Ishikawa (cell line): ENCODE data around the gene KLHL7.

Experiments used
- CEBPB ChIP-seq: IDR thresholded peaks from 2 replicates; pipeline ENCODE4 v1.6.1; 2012
- CREB1 ChIP-seq: IDR thresholded peaks from 2 replicates; pipeline ENCODE4 v1.6.1; 2012; ENCODE audit warnings: low read depth
- EGR1 ChIP-seq: IDR thresholded peaks from 2 replicates; pipeline ENCODE4 v1.6.1; 2012
- EP300 ChIP-seq: IDR thresholded peaks from 2 replicates; pipeline ENCODE4 v1.6.1; 2012; ENCODE audit warnings: borderline replicate concordance
- FOXM1 ChIP-seq: IDR thresholded peaks from 2 replicates; pipeline ENCODE4 v1.6.1; 2012; ENCODE audit warnings: low read depth, borderline replicate concordance
- RAD21 ChIP-seq: IDR thresholded peaks from 2 replicates; pipeline ENCODE4 v1.6.1; 2012; ENCODE audit warnings: low read depth
- TAF1 ChIP-seq: IDR thresholded peaks from 2 replicates; pipeline ENCODE4 v1.6.1; 2012; ENCODE audit warnings: low read depth, mild to moderate bottlenecking
- TCF12 ChIP-seq: IDR thresholded peaks from 2 replicates; pipeline ENCODE4 v1.6.1; 2012; ENCODE audit warnings: low read depth
- TEAD4 ChIP-seq: IDR thresholded peaks from 2 replicates; pipeline ENCODE4 v1.6.1; 2012
- YY1 ChIP-seq: IDR thresholded peaks from 2 replicates; pipeline ENCODE4 v1.6.1; 2012; ENCODE audit warnings: low read depth
- ZBTB7A ChIP-seq: IDR thresholded peaks from 2 replicates; pipeline ENCODE4 v1.6.1; 2012; ENCODE audit warnings: low read depth
- TF ChIP-seq, protein P1 (sequence below): IDR thresholded peaks from 2 replicates; pipeline ENCODE4 v1.6.1; 2012
- TF ChIP-seq, protein P2 (sequence below): IDR thresholded peaks from 2 replicates; pipeline ENCODE4 v1.6.1; 2012
- TF ChIP-seq, protein P3 (sequence below): IDR thresholded peaks from 2 replicates; pipeline ENCODE4 v1.6.1; 2012; ENCODE audit warnings: low read depth, mild to moderate bottlenecking

KLHL7 gene

DNA sequence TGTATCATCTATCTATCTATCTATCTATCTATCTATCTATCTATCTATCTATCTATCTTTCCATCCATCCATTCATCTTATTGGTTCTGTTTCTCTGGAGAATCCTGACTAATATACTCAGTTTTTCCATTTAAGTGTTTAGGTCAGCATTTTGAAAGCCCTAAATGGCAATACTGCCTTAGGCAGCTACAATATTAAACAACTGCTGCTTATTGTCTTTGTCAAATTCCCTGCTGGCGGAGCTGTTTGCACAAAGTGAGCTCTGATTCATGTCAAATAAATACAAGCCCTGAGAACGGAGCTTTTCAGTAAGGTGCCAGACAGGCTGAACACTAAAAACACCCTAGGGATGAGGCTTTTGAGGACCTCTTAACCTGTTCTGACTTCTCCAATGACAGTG, 7.1 kb upstream of the KLHL7 start:
- TF ChIP-seq TEAD4 (no peak), FOXM1 (no peak), TCF12 (no peak), CEBPB (no peak)
- TF ChIP-seq, protein P1, sequence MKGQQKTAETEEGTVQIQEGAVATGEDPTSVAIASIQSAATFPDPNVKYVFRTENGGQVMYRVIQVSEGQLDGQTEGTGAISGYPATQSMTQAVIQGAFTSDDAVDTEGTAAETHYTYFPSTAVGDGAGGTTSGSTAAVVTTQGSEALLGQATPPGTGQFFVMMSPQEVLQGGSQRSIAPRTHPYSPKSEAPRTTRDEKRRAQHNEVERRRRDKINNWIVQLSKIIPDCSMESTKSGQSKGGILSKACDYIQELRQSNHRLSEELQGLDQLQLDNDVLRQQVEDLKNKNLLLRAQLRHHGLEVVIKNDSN = no peak

DNA sequence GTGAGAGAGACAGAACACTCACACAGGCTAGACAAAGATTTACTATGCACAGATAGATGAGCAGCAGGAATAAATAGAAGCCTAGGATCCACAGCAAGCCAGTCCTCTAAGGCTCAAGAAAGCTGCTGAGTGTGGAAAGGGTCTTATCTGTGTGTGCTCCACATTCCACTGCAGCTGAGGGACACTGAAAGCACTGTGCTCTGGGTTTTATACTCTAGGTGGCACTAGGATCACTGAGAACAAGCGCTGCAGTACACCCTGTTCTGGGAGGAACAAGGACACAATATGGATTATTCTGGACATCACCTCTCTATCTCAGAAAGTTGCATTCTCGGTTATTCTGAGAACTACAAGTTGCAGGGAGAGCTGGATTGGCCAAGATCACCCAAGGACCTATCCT, 4.9 kb upstream of the KLHL7 start:
- TF ChIP-seq RAD21 (peak; percentile 37; the same call in 1 of the 2 replicates), EGR1 (no peak)

DNA sequence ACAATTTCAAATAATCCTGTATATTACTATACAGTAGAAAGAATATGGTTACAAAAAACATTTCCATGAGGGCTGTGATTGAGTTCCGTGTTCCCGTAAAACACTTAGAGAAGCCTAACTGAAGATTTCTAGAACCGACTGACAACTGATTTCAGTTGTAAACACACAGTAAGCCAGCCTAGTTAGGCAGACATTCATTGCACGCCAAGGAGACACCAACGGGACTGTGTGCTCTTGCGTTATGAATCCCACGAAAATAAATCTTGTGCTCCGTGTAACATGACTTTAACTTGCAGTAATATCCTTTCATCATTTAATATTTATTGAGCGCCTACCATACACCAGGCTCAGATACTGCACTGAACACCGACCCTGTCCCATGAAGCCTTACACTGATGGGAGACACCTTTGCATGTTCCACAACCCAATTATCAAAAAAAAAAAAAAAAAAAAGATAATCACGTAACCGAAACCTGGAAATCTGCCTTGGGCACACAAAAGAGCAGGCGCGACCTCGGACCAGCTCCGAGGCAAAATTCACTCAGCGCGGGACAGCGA, 420 bp upstream of the KLHL7 start:
- no peak for TF ChIP-seq CEBPB
- TF ChIP-seq, protein P2, sequence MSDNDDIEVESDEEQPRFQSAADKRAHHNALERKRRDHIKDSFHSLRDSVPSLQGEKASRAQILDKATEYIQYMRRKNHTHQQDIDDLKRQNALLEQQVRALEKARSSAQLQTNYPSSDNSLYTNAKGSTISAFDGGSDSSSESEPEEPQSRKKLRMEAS = no peak
- no peak for TF ChIP-seq EP300

DNA sequence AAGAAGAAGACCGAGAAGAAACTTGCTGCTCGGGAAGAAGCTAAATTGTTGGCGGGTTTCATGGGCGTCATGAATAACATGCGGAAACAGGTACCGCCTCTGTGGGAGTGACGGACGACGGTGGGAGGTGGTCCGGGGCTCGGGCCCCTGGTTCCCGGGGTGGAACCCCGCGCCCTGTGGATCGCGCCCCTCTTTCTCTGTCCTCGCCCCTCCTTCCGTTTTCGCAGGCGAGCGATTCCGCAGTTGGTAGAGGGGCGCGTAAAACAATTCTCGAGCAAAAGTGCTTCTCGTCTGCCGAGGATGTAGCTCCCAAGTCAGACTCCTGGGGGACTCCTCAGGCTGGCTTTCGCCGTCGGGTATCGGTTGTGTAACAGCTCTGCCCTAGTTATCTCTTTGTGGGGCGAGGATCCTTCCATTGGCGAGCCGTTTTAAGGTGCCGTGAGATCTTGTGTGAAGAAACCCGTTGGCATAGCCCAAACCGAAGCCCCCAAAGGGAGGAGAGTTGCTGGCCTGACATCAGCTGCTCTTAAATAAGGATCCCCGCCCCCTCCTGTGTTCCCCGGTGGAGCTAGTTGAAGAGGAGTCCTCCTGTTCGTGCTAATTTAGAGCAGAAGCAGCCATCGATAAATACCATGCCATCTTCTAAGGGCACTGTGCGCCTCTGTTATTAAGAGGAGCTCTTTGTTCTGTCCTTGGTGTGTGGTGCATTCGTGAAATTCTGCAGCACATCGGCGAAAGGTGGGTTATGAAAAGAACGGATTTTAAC, 655 bp downstream of the KLHL7 start:
- no peak for TF ChIP-seq TCF12
- peak; percentile 4; the same call in 1 of the 2 replicates for TF ChIP-seq CEBPB
- peak; percentile 93; the same call in 1 of the 2 replicates for TF ChIP-seq ZBTB7A

DNA sequence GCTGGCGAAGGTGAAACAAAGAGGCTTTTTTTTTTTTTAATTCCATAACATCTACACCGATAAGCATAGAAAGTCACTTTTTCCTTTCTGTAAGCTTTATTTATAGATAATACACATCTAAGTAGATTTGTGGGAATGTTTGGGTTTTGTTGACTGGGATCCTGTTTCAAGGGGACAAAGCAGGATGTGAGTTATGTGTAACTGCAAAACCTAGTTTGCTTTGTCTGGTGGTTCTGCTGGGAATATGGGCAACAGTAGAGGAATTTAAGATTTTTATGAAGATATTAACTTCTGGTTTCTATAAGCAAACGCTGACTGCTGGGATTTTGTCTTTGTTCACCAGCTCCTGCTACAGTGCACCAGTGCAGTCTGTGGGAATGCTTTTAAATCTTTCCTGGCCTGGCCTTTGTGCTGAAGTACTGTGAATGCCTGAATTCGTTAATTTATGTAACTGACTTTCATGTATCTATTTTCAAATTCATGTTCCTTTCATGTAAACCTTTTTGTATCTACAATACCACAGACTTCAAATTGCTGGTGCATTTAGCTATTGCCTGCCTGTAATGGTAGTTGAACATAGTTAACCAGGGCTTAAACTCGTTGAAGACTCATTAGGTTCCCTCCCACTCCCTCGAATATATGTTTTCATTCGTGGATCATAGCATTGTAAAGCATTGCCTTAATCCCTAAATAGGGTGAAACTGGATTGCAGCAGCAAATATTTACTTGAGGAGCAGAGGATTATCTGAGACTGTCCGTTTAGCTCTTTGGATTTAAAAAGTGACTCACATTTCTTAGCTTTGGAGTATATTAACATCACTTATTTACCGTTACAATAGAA, 1.5 kb downstream of the KLHL7 start:
- no peak for TF ChIP-seq FOXM1
- TF ChIP-seq YY1 = no peak
- TF ChIP-seq ZBTB7A = no peak
- TF ChIP-seq, protein P1 = no peak
- TF ChIP-seq, protein P3, sequence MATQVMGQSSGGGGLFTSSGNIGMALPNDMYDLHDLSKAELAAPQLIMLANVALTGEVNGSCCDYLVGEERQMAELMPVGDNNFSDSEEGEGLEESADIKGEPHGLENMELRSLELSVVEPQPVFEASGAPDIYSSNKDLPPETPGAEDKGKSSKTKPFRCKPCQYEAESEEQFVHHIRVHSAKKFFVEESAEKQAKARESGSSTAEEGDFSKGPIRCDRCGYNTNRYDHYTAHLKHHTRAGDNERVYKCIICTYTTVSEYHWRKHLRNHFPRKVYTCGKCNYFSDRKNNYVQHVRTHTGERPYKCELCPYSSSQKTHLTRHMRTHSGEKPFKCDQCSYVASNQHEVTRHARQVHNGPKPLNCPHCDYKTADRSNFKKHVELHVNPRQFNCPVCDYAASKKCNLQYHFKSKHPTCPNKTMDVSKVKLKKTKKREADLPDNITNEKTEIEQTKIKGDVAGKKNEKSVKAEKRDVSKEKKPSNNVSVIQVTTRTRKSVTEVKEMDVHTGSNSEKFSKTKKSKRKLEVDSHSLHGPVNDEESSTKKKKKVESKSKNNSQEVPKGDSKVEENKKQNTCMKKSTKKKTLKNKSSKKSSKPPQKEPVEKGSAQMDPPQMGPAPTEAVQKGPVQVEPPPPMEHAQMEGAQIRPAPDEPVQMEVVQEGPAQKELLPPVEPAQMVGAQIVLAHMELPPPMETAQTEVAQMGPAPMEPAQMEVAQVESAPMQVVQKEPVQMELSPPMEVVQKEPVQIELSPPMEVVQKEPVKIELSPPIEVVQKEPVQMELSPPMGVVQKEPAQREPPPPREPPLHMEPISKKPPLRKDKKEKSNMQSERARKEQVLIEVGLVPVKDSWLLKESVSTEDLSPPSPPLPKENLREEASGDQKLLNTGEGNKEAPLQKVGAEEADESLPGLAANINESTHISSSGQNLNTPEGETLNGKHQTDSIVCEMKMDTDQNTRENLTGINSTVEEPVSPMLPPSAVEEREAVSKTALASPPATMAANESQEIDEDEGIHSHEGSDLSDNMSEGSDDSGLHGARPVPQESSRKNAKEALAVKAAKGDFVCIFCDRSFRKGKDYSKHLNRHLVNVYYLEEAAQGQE = no peak
- TF ChIP-seq EP300 = no peak
- TF ChIP-seq TCF12 = no peak
- TF ChIP-seq TAF1 = no peak
- TF ChIP-seq CEBPB = no peak

DNA sequence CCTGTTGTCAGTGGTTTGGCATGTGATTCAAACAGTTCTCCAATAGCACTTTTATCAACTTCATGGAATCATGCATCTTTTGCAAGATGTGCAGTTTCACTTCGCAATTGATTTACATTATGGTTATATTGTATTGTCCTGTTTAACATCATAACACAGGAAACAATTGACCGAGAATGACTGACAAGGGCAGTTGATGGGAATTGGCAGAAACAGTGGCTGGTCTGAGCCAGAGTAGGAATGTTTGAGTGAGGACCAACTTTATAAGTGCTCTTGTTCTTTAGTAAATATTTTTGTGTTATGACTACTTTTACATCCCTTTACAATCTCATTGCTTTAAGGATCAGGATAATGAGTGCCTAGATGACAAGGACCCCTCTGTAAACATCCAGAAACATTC, 2.2 kb downstream of the KLHL7 start:
- TF ChIP-seq CREB1 = no peak
- TF ChIP-seq, protein P3 = no peak
- no peak for TF ChIP-seq ZBTB7A
- no peak for TF ChIP-seq YY1
- no peak for TF ChIP-seq FOXM1
- TF ChIP-seq TAF1 = no peak
- TF ChIP-seq, protein P2 = no peak
- TF ChIP-seq EP300 = no peak
- TF ChIP-seq, protein P1 = no peak
